Smooth muscle cell (in vitro differentiated cells): ENCODE results near the gene BCORL1. TPM values are rescaled to one million over a fixed set of nuclear protein-coding genes. Genes with fewer than 3 reads are reported as not detected.

Experiments
- DNase-seq: peaks from one replicate; lab custom pipeline; 2025; ENCODE audit not compliant: unreplicated experiment; lab: John Stamatoyannopoulos, UW
- H2AFZ ChIP-seq: fragments of 200-600 bp; sonication (generic); 2 replicates; pipeline ENCODE4 v1.6.0; 2016; ENCODE audit warnings: antibody characterized with exemption, low read depth, mild to moderate bottlenecking
- H3F3A ChIP-seq: fragments of 200-600 bp; sonication (generic); 2 replicates; pipeline ENCODE4 v1.6.0; 2017; ENCODE audit warnings: antibody characterized with exemption, low read depth
- H3K27ac ChIP-seq: fragments of 200-600 bp; sonication (generic); 2 replicates; pipeline ENCODE4 v1.5.1; 2016; ENCODE audit warnings: low read depth, mild to moderate bottlenecking
- H3K27me3 ChIP-seq: fragments of 200-600 bp; sonication (generic); 2 replicates; pipeline ENCODE4 v1.6.1; 2016; ENCODE audit warnings: low read depth, mild to moderate bottlenecking
- H3K36me3 ChIP-seq: fragments of 200-600 bp; sonication (generic); 2 replicates; pipeline ENCODE4 v1.5.1; 2016; ENCODE audit warnings: low read depth
- H3K4me1 ChIP-seq: fragments of 200-600 bp; sonication (generic); 2 replicates; pipeline ENCODE4 v1.5.1; 2016; ENCODE audit warnings: low read depth
- H3K4me2 ChIP-seq: fragments of 200-600 bp; sonication (generic); 2 replicates; pipeline ENCODE4 v1.6.0; 2016; ENCODE audit warnings: mild to moderate bottlenecking
- H3K4me3 ChIP-seq: fragments of 200-600 bp; sonication (generic); 2 replicates; pipeline ENCODE4 v1.5.1; 2016; ENCODE audit warnings: mild to moderate bottlenecking
- H3K79me2 ChIP-seq: fragments of 200-600 bp; sonication (generic); 2 replicates; pipeline ENCODE4 v1.6.0; 2016; ENCODE audit warnings: low read depth, mild to moderate bottlenecking
- H3K9ac ChIP-seq: fragments of 200-600 bp; sonication (generic); 2 replicates; pipeline ENCODE4 v1.6.0; 2016; ENCODE audit warnings: low read depth
- H3K9me3 ChIP-seq: fragments of 200-600 bp; sonication (generic); replicated peaks from 2 replicates; pipeline ENCODE4 v1.5.1; 2016; ENCODE audit warnings: low read depth
- H4K20me1 ChIP-seq: fragments of 200-600 bp; sonication (generic); 2 replicates; pipeline ENCODE4 v1.6.0; 2016; ENCODE audit warnings: low read depth
- CTCF ChIP-seq: fragments of 200-600 bp; sonication (generic); IDR thresholded peaks from 2 replicates; pipeline ENCODE4 v1.5.1; 2017; ENCODE audit warnings: borderline replicate concordance, mild to moderate bottlenecking, antibody characterized with exemption; ENCODE audit not compliant: insufficient read depth, poor library complexity, severe bottlenecking
- WGBS: methylation state at CpG from one replicate; pipeline ENCODE4 v1.1.7; 2016; ENCODE audit warnings: low lambda C conversion rate; 5-methylcytosine and 5-hydroxymethylcytosine counted together
- polyA plus RNA-seq: library from polyadenylated mRNA; unstranded; fragments of >200 nt; fragmentation: Nextera tagmentation; extraction: Ambion mirVana; gene quantifications from 2 replicates; pipeline ENCODE4 v1.2.1, GENCODE V29; 2016
- total RNA-seq: library from RNA; depleted of rRNA; stranded (reverse); fragments of >200 nt; gene quantifications from 2 replicates; pipeline ENCODE4 v1.2.3, GENCODE V29; 2014

Gene BCORL1
- total and polyA plus RNA-seq, 2 experiments from 2014 or later: 3.0 to 8.0 TPM

GRCh38 chrX:129997086-129997485, 14.7 kb downstream of the BCORL1 start:
- H3K9me3 ChIP-seq: no peaks in the 10 kb centered on the region
- H3K4me3 ChIP-seq: no peak overlapping the region
- peaks cover 25% of the 10 kb centered on the region for H4K20me1 ChIP-seq
- no peak overlapping the region for H2AFZ ChIP-seq
- no peaks in the 10 kb centered on the region for H3K4me1 ChIP-seq
- no peak overlapping the region for H3K4me2 ChIP-seq
- no peak for TF ChIP-seq CTCF
- DNase-seq: no peak
- no peak overlapping the region for H3K27ac ChIP-seq
- no peak overlapping the region for H3K9ac ChIP-seq
- H3K36me3 ChIP-seq: no peaks in the 10 kb centered on the region
- WGBS: 79% methylated on average over 5 of the region's 5 CpGs
- H3K79me2 ChIP-seq: no peaks in the 10 kb centered on the region
- no peaks in the 10 kb centered on the region for H3F3A ChIP-seq
- no peaks in the 10 kb centered on the region for H3K27me3 ChIP-seq

- Histone ChIP-seq H3K4me2 (no peak overlapping the region), H3K27ac (no peak overlapping the region), H3K4me1 (no peaks in the 10 kb centered on the region), H3K79me2 (no peaks in the 10 kb centered on the region), H3K9me3 (no peaks in the 10 kb centered on the region), H4K20me1 (peaks cover 25% of the 10 kb centered on the region), H3K36me3 (no peaks in the 10 kb centered on the region), H3K27me3 (no peaks in the 10 kb centered on the region), H3F3A (no peaks in the 10 kb centered on the region), H2AFZ (no peak overlapping the region), H3K4me3 (no peak overlapping the region), H3K9ac (no peak overlapping the region)
- DNase-seq: no peak
- no peak for TF ChIP-seq CTCF
- WGBS: 73% methylated on average over 3 of the region's 3 CpGs
Observed at GRCh38 chrX:129998021-129998420, 15.6 kb downstream of the BCORL1 start.

GRCh38 chrX:130001893-130002292, 19.5 kb downstream of the BCORL1 start:
- WGBS: 59% methylated on average over 6 of the region's 6 CpGs
- Histone ChIP-seq H3K9me3 (no peaks in the 10 kb centered on the region), H3K4me3 (no peak overlapping the region), H3F3A (no peaks in the 10 kb centered on the region), H2AFZ (no peak overlapping the region), H3K27me3 (no peaks in the 10 kb centered on the region), H3K36me3 (no peaks in the 10 kb centered on the region), H3K4me2 (no peak overlapping the region), H3K9ac (no peak overlapping the region), H3K4me1 (no peaks in the 10 kb centered on the region), H4K20me1 (peaks cover 17% of the 10 kb centered on the region), H3K79me2 (no peaks in the 10 kb centered on the region), H3K27ac (no peak overlapping the region)
- DNase-seq: no peak
- no peak for TF ChIP-seq CTCF

GRCh38 chrX:130002541-130002940, 20.1 kb downstream of the BCORL1 start:
- TF ChIP-seq CTCF: no peak
- H3K27me3 ChIP-seq: no peaks in the 10 kb centered on the region
- no peaks in the 10 kb centered on the region for H3K9me3 ChIP-seq
- H3K4me2 ChIP-seq: no peak overlapping the region
- no peaks in the 10 kb centered on the region for H3K4me1 ChIP-seq
- no peak for DNase-seq
- H3K4me3 ChIP-seq: no peak overlapping the region
- WGBS: 40% methylated on average over 1 of the region's 1 CpG
- H3K9ac ChIP-seq: no peak overlapping the region
- no peaks in the 10 kb centered on the region for H3K79me2 ChIP-seq
- H3F3A ChIP-seq: no peaks in the 10 kb centered on the region
- no peak overlapping the region for H3K27ac ChIP-seq
- H3K36me3 ChIP-seq: no peaks in the 10 kb centered on the region
- peaks cover 17% of the 10 kb centered on the region for H4K20me1 ChIP-seq
- H2AFZ ChIP-seq: no peak overlapping the region
